WTC11 (cell line): Measurements from ENCODE around the gene PHKG2. TPM values are rescaled to one million over a fixed set of nuclear protein-coding genes. Genes with fewer than 3 reads are reported as not detected.
A peak's percentile ranks its signal among the peaks of the same experiment; 100 is the strongest.

Experiments used
- ATAC-seq: fragments of 200-7000 bp; cut with Tn5 transposase; 2 replicates; pipeline ENCODE4 v1.10.0; 2021; ENCODE audit warnings: mild to moderate bottlenecking, moderate library complexity
- CTCF ChIA-PET: fragments of 300-600 bp; sonication (Branson Sonifier 250); formaldehyde crosslinking; loops from one replicate; lab custom pipeline; 2021; ENCODE audit warnings: antibody characterized with exemption; lab: Charles Lee
- POLR2A ChIA-PET: fragments of 350-600 bp; sonication (Branson Sonifier 250); formaldehyde crosslinking; loops from one replicate; lab custom pipeline; 2021; ENCODE audit warnings: antibody characterized with exemption; lab: Charles Lee
- DNase-seq: peaks from one replicate; pipeline ENCODE4 v3.0.0; 2021; ENCODE audit warnings: low spot score
- H3K27ac Mint-ChIP-seq: 2 replicates; pipeline ENCODE4 v1.8.0; 2021; ENCODE audit warnings: mixed read lengths
- H3K27me3 Mint-ChIP-seq: 2 replicates; pipeline ENCODE4 v1.8.0; 2021; ENCODE audit warnings: low read depth, mild to moderate bottlenecking, moderate library complexity, mixed read lengths
- H3K36me3 Mint-ChIP-seq: 2 replicates; pipeline ENCODE4 v1.8.0; 2021; ENCODE audit warnings: mixed read lengths
- H3K4me1 Mint-ChIP-seq: 2 replicates; pipeline ENCODE4 v1.8.0; 2022; ENCODE audit warnings: mixed read lengths
- H3K4me3 Mint-ChIP-seq: 2 replicates; pipeline ENCODE4 v1.8.0; 2021; ENCODE audit warnings: mild to moderate bottlenecking, moderate library complexity, mixed read lengths
- H3K9me3 Mint-ChIP-seq: 2 replicates; pipeline ENCODE4 v1.8.0; 2021; ENCODE audit warnings: mixed read lengths
- AR ChIP-seq: fragments of 250-450 bp; sonication (Bioruptor Pico); IDR thresholded peaks from 2 replicates; pipeline ENCODE4 v1.9.0; 2021; ENCODE audit warnings: mild to moderate bottlenecking
- ATF1 ChIP-seq: sonication (generic); formaldehyde crosslinking; IDR thresholded peaks from 2 replicates; pipeline ENCODE4 v1.8.1; 2023; ENCODE audit warnings: mild to moderate bottlenecking, moderate library complexity, missing genetic modification reagents
- CDX4 ChIP-seq: fragments of 250-450 bp; sonication (Bioruptor Pico); IDR thresholded peaks from 2 replicates; pipeline ENCODE4 v1.9.0; 2021; ENCODE audit warnings: moderate library complexity, mild to moderate bottlenecking, inconsistent platforms, borderline replicate concordance
- CREB1 ChIP-seq: sonication (generic); formaldehyde crosslinking; IDR thresholded peaks from 2 replicates; pipeline ENCODE4 v1.8.0; 2023; ENCODE audit warnings: mild to moderate bottlenecking, missing genetic modification reagents
- E2F5 ChIP-seq: sonication (generic); formaldehyde crosslinking; IDR thresholded peaks from 2 replicates; pipeline ENCODE4 v1.8.1; 2022; ENCODE audit warnings: mild to moderate bottlenecking, moderate library complexity, missing genetic modification reagents
- HMGXB4 ChIP-seq: sonication (generic); formaldehyde crosslinking; IDR thresholded peaks from 2 replicates; pipeline ENCODE4 v1.8.1; 2023; ENCODE audit warnings: mild to moderate bottlenecking, moderate library complexity, missing genetic modification reagents
- JAZF1 ChIP-seq: fragments of 250-450 bp; sonication (Bioruptor Pico); IDR thresholded peaks from 2 replicates; pipeline ENCODE4 v1.9.0; 2021; ENCODE audit warnings: moderate library complexity, mild to moderate bottlenecking, inconsistent platforms
- NFATC4 ChIP-seq: fragments of 250-450 bp; sonication (Bioruptor Pico); IDR thresholded peaks from 2 replicates; pipeline ENCODE4 v1.9.0; 2021; ENCODE audit warnings: mild to moderate bottlenecking
- NR2C2 ChIP-seq: sonication (generic); formaldehyde crosslinking; IDR thresholded peaks from 2 replicates; pipeline ENCODE4 v1.8.0; 2022; ENCODE audit warnings: mild to moderate bottlenecking, missing genetic modification reagents
- TP53 ChIP-seq: sonication (generic); formaldehyde crosslinking; IDR thresholded peaks from 2 replicates; pipeline ENCODE4 v1.8.1; 2023; ENCODE audit warnings: mild to moderate bottlenecking, missing genetic modification reagents
- ZNF138 ChIP-seq: sonication (generic); formaldehyde crosslinking; conservative IDR thresholded peaks from 2 replicates; pipeline ENCODE4 v1.8.1; 2022; ENCODE audit warnings: mild to moderate bottlenecking, moderate library complexity, missing genetic modification reagents
- ZNF281 ChIP-seq: sonication (generic); formaldehyde crosslinking; IDR thresholded peaks from 2 replicates; pipeline ENCODE4 v1.8.0; 2023; ENCODE audit warnings: mild to moderate bottlenecking, missing genetic modification reagents
- total RNA-seq: library from RNA; stranded (reverse); gene quantifications from 3 replicates; pipeline ENCODE4 v1.2.3, GENCODE V29; 2021

PHKG2 gene
- total RNA-seq, 1 experiment from 2014 or later: 50.5 TPM

- no peak for TF ChIP-seq CREB1 (CRISPR knock-in tag)
- no peak for TF ChIP-seq ZNF281 (CRISPR knock-in tag)
- no peak for TF ChIP-seq HMGXB4
- TF ChIP-seq JAZF1 (CRISPR knock-in tag): no peak
- no peak for TF ChIP-seq CDX4 (CRISPR knock-in tag)
- no peak for TF ChIP-seq ZNF138 (CRISPR knock-in tag)
- TF ChIP-seq AR (CRISPR knock-in tag): no peak
- no peak for TF ChIP-seq NR2C2 (CRISPR knock-in tag)
Measured at GRCh38 chr16:30773826-30774225, 25.6 kb downstream of the PHKG2 start (continued).

GRCh38 chr16:30774367-30775130 is 26.3 kb downstream of the PHKG2 start:
- ATAC-seq (no peak), DNase-seq (no peak)
- Mint-ChIP-seq H3K4me1 (peaks cover 25% of the 10 kb centered on the region), H3K36me3 (peaks cover 32% of the 10 kb centered on the region), H3K27me3 (peaks cover 3% of the 10 kb centered on the region), H3K27ac (peak overlapping the region; percentile 98; the same call in 1 of the 2 replicates), H3K9me3 (no peaks in the 10 kb centered on the region)
- TF ChIP-seq TP53 (CRISPR knock-in tag): 0 out of 2 replicates have a peak, but pooled peaks have one; percentile 9
- no peak for TF ChIP-seq NFATC4 (CRISPR knock-in tag)
- TF ChIP-seq, all 79 proteins: peak for 1
- ChIA-PET POLR2A (interaction anchor here (0.6 to 1.2 kb wide), 12 partner anchors 12 to 127 kb away, joined by 3 to 12 read pairs (median 3); partner anchors contain the start of genes BCL7C, CFAP119, PHKG2 and ZNF629), CTCF (interaction anchor here (0.5 to 1.5 kb wide), 6 partner anchors 23 to 168 kb away, joined by 3 to 8 read pairs (median 4); no protein-coding TSS in a partner anchor)
- peak overlapping the region; percentile 91 for H3K4me3 Mint-ChIP-seq

- Mint-ChIP-seq H3K36me3 (peaks cover 29% of the 10 kb centered on the region), H3K9me3 (no peaks in the 10 kb centered on the region), H3K27ac (peak overlapping the region; percentile 98), H3K27me3 (peaks cover 3% of the 10 kb centered on the region), H3K4me1 (peaks cover 25% of the 10 kb centered on the region), H3K4me3 (peak overlapping the region; percentile 91)
- DNase-seq (no peak), ATAC-seq (peak; percentile 1; the same call in 1 of the 2 replicates)
- ChIA-PET POLR2A (interaction anchor here (0.6 to 1.2 kb wide), 12 partner anchors 12 to 127 kb away, joined by 3 to 12 read pairs (median 3); partner anchors contain the start of genes BCL7C, CFAP119, PHKG2 and ZNF629), CTCF (interaction anchor here (0.8 to 1.5 kb wide), 5 partner anchors 23 to 167 kb away, joined by 4 to 8 read pairs (median 5); no protein-coding TSS in a partner anchor)
- TF ChIP-seq ATF1 (CRISPR knock-in tag) (0 out of 2 replicates have a peak, but pooled peaks have one; percentile 13), E2F5 (no peak)
Measured at GRCh38 chr16:30775131-30775391, 26.8 kb downstream of the PHKG2 start.
